HG03439 (cell line): ENCODE measurements around the gene DIP2A.
"Not testable (repeated sequence)": the region's sequence is repeated elsewhere in the genome, so short reads cannot be mapped to it uniquely, and the experiment has no call there.

Experiments used
- ATAC-seq: cut with Tn5 transposase; IDR thresholded peaks from one replicate; pipeline ENCODE4 v1.9.1; 2021; ENCODE audit warnings: mild to moderate bottlenecking, moderate library complexity; ENCODE audit not compliant: unreplicated experiment

Gene DIP2A

GRCh38 chr21:46577786-46578185 is 119.1 kb downstream of the DIP2A start:
- not testable (repeated sequence) for ATAC-seq

DNA sequence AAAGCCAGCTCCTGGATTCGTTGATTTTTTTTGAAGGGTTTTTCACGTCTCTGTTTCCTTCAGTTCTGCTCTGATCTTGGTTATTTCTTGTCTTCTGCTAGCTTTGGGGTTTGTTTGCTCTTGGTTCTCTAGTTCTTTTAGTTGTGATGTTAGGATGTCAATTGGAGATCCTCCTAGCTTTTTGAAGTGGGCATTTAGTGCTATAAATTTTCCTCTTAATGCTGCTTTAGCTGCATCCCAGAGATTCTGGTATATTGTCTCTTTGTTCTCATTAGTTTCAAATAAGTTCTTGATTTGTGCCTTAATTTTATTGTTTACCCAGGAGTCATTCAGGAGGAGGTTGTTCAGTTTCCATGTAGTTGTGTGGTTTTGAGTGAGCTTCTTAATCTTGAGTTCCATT is 120.7 kb downstream of the DIP2A start:
- not testable (repeated sequence) for ATAC-seq

DNA sequence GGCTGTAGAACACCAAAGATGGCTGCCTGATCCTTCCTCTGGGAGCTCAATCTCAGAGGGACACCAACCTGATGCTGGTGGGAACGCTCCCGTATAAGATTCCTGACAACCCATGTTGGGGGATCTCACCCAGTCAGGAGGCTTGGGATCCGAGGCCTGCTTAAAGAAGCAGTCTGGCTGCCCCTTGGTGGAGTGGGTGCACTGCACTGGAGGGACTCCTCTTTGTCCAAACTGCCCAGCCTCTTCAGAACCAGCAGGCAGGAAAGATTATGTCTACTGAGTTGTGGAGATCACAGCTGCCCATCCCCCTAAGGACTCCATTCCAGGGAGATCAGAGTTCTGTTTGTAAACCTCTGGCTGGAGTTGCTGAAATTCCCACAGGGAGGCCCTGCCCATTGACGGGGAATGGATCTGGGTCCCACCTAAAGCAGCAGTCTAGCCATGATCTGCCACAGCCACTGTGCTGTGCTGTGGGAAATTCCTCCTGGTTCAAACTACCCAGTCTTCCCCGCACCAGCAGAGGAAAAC is 123.2 kb downstream of the DIP2A start:
- ATAC-seq: no peak

DNA sequence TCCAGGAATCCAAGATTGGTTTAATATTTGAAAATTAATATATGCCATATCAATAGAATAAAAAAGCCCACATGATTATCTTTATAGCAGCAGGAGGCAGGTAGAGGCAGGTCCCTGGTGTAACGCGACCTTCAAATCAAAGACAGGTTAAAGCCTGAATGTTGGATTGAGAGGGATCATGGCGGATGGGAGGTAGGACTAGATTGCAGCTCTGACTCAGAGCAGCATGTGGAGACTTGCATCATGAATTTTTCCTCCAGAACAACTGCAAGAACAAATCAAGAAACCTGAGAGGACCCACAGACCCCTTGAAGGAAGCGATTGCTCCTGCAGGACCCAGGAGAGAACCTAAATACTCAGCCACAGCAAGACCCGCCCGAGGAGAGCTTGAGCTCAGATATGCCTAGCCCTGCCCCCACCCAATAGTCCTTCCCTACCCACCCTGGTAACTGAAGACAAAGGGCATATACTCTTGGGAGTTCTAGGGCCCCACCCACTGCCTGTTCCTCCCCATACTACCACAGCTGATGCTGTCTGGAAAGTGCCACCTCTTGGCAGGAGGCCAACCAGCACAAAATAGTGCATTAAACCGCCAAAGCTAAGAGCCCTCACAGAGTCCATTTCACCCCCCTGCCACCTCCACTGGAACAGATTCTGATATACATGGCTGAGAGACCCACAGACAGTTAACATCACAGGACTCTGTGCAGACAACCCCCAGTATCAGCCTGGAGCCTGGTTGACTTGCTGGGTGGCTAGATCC is 126.7 kb downstream of the DIP2A start:
- ATAC-seq: no peak

DNA sequence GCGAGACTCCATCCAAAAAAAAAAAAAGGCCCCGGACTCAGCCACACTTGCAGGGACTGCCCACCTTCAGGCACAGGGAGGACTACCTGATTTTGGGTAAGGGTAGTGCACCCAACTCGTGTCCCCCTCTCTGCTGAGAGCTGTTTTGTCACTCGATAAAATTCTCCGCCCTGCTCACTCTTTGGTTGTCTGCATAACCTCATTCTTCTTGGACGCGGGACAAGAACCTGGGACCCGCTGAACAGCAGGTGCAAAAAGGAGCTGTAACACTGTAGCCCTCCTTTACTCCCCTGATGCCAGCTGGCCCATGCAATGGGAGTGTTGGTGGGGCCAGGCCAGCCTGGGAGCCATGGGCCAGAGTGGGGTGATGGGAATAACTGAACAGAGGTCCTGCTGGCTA is 135.6 kb downstream of the DIP2A start:
- ATAC-seq: no peak

DNA sequence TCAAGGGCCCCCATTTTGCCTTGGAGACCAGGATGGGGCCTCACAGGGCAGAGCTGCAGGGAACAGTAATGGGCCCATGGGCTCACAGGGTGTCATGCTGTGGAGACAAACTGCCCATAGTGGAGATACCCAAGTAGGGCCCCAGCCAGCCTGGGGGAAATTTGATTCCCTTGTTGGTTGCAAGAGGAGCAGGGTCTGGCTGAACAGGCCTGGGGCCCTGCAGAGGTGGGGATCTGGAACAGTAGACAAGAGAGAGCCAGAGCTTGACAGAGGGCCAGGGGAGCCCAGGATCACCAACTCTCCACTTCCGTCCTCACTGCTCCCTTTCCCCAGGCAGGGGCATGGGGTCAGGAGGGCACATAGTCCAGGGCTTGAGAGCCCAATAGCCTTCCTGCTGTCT is 137.5 kb downstream of the DIP2A start:
- ATAC-seq: no peak

DNA sequence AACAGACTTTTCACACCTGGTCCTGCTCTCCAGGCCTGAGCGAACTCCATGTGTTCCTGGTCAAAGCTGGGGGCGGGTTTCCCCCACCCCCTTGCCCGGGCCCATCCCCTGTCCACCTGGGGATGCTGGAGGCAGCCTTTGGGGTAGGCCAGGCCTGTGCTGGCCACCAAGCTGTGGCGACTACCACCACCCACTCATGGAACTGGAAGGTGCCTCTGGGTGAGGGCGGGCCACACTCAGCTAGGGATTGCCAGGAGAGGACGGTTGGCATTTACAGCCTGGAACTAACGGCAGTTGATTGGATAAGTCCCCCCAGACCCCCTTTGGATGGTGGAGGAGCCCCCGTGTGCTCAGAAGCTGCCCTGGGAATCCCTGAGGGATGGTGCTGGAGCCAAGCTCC is 138.3 kb downstream of the DIP2A start:
- no peak for ATAC-seq

GRCh38 chr21:46597896-46598343 is 139.2 kb downstream of the DIP2A start:
- no peak for ATAC-seq

DNA sequence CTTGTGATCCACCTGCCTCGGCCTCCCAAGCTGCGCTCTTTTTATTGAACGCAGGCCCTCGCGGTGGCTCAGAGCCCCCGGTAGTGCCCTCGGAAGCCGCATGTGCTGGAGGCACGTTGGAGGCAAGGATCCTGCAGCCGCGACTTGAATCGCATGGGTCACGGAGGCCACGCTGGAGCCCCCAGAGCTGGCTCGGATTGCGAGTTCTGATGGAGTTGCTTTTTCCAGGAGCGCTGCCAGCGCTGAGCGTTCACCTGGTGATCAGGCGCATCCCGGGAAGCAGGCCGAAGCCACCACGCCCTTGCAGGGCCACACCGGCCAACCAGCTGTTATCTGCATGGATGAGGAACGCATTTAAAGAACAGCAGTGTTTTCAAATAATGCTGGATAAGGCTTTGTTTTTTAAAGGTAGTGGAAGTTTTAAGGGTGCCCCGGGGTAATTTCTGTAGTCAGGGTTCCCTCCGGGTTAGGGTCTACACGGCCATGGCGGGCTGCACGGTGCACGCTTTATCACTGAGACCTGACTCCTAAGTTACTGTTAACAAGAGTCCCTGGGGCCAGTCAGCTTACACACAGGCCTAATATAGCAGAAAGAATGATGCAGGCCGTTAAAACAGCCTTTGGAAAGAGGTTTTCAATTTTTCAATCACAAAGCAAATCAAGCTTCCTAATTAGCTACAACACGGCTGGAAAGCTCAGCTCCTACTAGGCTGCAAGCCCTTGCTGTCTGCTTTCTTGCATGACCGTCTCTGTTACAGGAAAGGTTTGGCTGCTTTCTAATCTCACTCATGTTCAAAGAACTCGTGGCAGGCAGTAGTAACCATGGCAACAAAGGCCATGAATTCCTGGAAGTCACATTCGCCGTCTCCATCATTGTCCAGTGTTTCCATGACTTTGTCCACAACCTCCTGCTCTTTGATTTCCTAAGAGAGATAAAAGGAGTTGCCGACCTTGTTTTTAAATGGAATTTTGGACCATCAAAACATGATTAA is 140.2 kb downstream of the DIP2A start:
- no peak for ATAC-seq

DNA sequence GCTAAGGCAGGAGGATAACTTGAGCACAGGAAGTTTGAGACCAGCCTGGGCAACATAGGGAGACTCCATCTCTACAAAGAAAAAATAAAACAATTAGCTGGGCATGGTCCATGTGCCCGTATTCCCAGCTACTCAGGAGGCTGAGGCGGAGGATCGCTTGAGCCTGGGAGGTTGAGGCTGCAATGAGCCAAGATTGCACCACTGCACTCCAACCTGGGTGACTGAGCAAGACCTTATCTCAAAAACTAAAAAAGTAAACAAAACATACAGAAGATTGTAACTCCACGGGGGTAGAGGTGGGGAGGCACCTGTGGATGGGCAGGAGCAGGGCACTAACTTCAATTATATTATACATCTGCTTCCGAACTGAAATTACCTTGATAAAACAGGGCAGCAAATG is 141.6 kb downstream of the DIP2A start:
- ATAC-seq: no peak

DNA sequence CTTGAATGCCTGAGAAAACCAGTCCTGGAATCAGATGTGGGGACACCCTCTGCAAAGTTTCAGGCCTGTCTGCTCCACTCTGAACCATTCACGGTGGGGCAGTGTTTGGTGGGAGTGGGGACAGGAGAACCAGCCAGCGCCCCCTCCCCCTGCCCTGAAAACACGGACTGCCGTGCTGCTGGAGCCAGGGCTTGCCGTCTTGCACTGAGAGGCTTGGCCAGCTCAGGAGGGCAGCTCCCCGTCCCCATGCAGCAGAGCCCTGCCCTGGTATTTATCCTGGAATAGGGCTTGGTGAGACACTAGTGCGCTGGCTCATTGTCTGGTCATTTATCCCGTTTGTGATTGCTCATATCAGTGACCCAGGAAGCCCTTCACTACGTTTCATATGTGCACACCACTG is 142.3 kb downstream of the DIP2A start:
- no peak for ATAC-seq

DNA sequence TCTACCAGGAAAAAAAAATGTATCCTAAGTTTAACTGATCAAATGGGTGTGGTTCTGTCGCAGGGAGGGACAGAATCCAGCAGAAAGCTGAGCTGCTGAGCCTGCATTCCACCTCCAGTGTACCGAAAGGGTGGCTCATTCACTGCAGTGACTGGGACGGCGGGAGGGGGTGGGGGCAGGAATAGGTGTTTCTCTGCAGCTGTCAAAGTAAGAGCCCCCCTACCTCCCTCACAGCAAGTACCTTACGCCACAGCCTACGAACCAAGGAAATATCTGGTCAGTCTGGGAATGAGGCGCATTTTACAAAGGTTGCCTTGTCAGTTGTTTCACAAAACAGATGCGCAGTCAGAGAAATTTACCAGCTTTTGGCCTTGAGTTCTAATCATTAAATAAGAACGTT is 144.5 kb downstream of the DIP2A start:
- no peak for ATAC-seq

GRCh38 chr21:46604329-46604974 is 145.8 kb downstream of the DIP2A start:
- ATAC-seq: no peak

- ATAC-seq: no peak
These were observed 146.5 kb downstream of the DIP2A start, which contains the start of gene S100B for GRCh38 chr21:46604975-46605766. TSS of gene S100B (minus strand) at chr21:46605082. CDS start at chr21:46602415, 2,667 bp downstream.

DNA sequence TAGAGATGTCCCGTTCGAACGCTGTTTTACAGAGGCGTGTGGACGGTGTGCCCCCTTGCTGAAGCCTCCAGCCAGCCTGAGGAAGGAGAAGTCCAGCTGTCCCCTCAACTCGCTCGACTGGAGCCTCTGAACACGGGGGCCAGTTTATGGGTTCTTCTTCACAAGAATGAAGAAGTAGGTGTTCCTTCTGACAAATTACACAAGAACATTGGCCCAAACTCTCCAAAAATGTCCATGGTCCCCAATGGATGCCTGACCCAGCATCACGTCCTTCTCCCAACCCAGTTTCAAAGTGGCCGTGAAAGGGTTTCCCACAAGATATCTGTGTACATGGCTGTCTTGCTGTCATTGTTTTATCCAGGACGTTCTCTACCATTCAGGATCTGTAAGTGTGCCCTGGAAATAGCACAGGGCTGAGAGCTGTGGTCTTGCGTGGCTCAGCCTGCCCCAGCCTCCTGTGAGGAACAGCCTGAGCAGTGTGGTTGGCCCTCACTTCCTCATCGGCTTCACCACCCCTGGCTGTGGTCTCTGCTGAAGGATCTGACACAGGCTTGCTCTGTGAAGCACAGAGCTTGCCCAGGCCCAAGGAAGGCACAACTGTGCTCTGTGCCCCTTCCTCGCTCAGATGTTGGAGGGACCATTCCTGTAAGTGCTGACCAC is 147.2 kb downstream of the DIP2A start:
- no peak for ATAC-seq

DNA sequence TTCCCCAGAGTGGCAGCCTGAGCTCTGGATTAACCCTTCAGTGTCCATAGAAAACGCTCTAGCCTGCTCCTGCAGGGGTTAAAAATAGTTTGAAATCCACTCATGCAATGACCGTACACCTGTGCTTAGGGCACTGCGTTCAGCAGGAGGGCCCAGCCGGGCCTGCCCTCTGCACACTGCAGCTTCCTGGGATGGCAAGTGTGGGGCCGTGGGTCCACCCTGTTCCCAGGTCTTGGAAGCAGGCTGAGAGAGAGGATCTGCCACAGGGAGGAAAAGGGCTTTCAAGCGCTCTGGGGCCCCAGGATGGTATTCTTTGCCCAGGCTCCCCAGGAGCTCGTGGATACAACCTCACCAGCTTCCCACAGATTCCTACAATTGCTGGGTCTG is 147.7 kb downstream of the DIP2A start:
- ATAC-seq: no peak

DNA sequence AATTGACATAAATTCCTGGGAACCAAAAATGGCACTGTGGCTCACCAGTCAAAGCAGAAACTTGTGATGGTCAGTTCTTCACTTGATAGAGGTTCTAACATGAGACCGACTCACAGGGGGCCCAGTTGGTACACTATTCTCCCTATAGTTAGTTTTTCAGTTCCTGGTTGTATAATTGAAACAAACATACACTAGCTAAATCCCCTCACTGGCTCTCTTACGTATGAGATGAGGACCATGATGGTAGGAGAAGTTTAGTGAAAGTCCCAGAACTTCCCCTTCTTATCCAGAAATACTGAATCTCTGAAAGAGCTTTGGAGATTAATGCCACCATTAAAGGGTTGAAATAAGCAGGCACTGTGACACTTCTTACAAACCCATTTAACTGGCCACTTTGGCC is 148.9 kb downstream of the DIP2A start:
- no peak for ATAC-seq

DNA sequence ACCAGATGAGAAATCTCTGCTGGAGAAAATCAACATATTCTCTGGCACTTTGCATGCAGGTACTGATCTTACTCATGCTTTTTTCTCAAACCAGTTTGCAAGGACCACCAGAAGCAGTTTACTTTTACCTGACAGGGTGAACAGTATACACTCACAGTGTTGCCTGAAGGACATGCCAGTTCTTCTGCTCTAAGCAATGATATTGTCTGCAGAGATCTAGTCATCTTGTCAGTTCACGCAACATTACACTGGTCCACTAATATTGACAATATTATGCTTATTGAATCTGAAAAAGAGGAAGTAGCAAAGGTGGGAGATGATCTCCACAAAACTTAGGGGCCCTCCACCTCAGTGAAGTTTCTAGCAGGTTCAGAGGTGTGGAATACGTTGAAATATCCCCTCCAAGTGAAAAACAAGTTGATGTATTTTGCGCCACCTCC is 150.0 kb downstream of the DIP2A start:
- ATAC-seq: peak; percentile 42

DNA sequence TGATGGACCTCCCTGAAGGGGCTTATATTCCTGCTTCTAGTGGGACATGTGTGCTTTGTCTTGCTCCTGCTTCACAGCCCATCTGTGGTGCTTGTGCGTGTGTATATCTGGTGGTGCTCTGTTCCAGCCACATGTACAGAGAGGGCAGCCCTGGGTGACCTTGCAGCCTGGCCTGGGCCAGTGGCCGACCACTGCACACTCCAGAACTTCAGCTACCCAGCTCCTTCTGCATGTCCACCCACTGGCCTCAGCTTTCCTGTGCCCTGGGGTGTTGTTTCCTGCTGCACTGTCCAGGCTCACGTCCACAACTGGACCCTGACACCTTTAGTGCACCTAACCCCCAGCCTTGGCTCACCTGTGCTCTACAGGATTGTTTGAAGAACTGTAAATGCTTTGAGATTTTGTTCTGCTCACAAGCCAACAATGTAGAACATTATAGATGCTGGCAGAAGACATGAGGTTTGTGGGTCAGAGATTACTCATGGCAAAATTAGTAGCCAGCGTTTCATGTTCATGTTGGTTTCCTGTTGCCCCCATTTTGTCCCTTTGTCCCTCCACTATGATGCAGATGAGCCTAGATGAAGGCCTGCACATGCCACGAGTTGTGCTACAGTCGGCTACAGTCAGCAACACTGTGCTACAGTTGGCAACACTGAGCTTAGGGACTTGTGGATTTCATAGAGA is 151.5 kb downstream of the DIP2A start:
- ATAC-seq: no peak
